Renal cortical epithelial cell (primary cell): ENCODE measurements around the gene OOSP1. TPM values are rescaled to one million over a fixed set of nuclear protein-coding genes. Genes with fewer than 3 reads are reported as not detected.

Experiments
- total RNA-seq: library from RNA; depleted of rRNA; stranded (reverse); fragments of >200 nt; gene quantifications from 2 replicates; pipeline ENCODE4 v1.2.3, GENCODE V29; 2014

The OOSP1 gene
- total RNA-seq, 1 donor from 2014 or later: 0.45 TPM

Other genes starting within 250 kb of the OOSP1 start
- gene OR10V1, start 224.6 kb upstream of the OOSP1 start, total RNA-seq: not detected in 2 replicates
- 58.0 and 91.6 TPM in 2 replicates for gene STX3, start 183.1 kb upstream of the OOSP1 start, total RNA-seq
- gene MRPL16, start 127.7 kb upstream of the OOSP1 start, total RNA-seq: 43.2 and 43.9 TPM in 2 replicates
- not detected in 2 replicates for gene CBLIF, start 92.9 kb upstream of the OOSP1 start, total RNA-seq
- gene TCN1, start 71.9 kb upstream of the OOSP1 start, total RNA-seq: 1.9 TPM in 1 of 2 replicates, not detected in the other
- gene OOSP3, start 59.6 kb upstream of the OOSP1 start, total RNA-seq: not detected in 2 replicates
- gene OOSP4A, start 25.6 kb downstream of the OOSP1 start, total RNA-seq: not detected in 2 replicates
- gene OOSP4B, start 78.7 kb downstream of the OOSP1 start, total RNA-seq: not detected in 2 replicates
- gene OOSP2, start 102.0 kb downstream of the OOSP1 start, total RNA-seq: not detected in 2 replicates
- not detected in 2 replicates for gene MS4A3, start 118.2 kb downstream of the OOSP1 start, total RNA-seq
- gene MS4A2, start 150.2 kb downstream of the OOSP1 start, total RNA-seq: not detected in 2 replicates
- gene MS4A6A, start 244.7 kb downstream of the OOSP1 start, total RNA-seq: not detected in 2 replicates